HepG2 (cell line): ENCODE measurements around the gene C17orf58. TPM values are rescaled to one million over a fixed set of nuclear protein-coding genes. Genes with fewer than 3 reads are reported as not detected.

Experiments
- GABPA ChIP-seq, 2 experiments: IDR thresholded peaks; 2 replicates each; pipeline ENCODE4 v1.6.1; 2011 to 2016; ENCODE audit warnings: low read depth in 2 of 2, low read length in 1 of 2, missing biosample characterization in 1 of 2, missing genetic modification characterization in 1 of 2
- HMG20A ChIP-seq: IDR thresholded peaks from 2 replicates; pipeline ENCODE4 v1.6.1; 2016; ENCODE audit warnings: borderline replicate concordance
- NR1H2 ChIP-seq: sonication (generic); formaldehyde crosslinking; IDR thresholded peaks from 2 replicates; pipeline ENCODE4 v1.8.1; 2022; ENCODE audit warnings: low read depth, missing genetic modification reagents, borderline replicate concordance
- REPIN1 ChIP-seq: sonication (generic); formaldehyde crosslinking; IDR thresholded peaks from 2 replicates; pipeline ENCODE4 v1.8.0; 2022; ENCODE audit warnings: missing genetic modification reagents, low read depth, mild to moderate bottlenecking, borderline replicate concordance
- SALL2 ChIP-seq: sonication (generic); formaldehyde crosslinking; IDR thresholded peaks from 2 replicates; pipeline ENCODE4 v1.8.1; 2023; ENCODE audit warnings: mild to moderate bottlenecking, missing genetic modification reagents, inconsistent platforms
- SOX13 ChIP-seq, 3 experiments: fragments of 450-650 bp in 1 of 3; sonication (generic) in 1 of 3; formaldehyde crosslinking in 1 of 3; IDR thresholded peaks in 2 of 3; conservative IDR thresholded peaks in 1 of 3; 2 replicates each; pipeline versions ENCODE4 v1.5.0 to v1.6.1; 2016 to 2020; ENCODE audit warnings: antibody characterized with exemption in 1 of 3, mild to moderate bottlenecking in 1 of 3, missing compliant biosample characterization in 1 of 3, missing genetic modification reagents in 1 of 3, moderate library complexity in 1 of 3
- SPEN ChIP-seq: sonication (generic); formaldehyde crosslinking; IDR thresholded peaks from 2 replicates; pipeline ENCODE4 v1.5.1; 2020; ENCODE audit warnings: low read depth, mild to moderate bottlenecking, missing genetic modification reagents
- TBX2 ChIP-seq: sonication (generic); formaldehyde crosslinking; IDR thresholded peaks from 2 replicates; pipeline ENCODE4 v1.5.0; 2020; ENCODE audit warnings: missing genetic modification reagents, mild to moderate bottlenecking, borderline replicate concordance
- ZIK1 ChIP-seq: sonication (generic); formaldehyde crosslinking; IDR thresholded peaks from 2 replicates; pipeline ENCODE4 v1.5.0; 2020; ENCODE audit warnings: mild to moderate bottlenecking, low read depth, missing genetic modification reagents, borderline replicate concordance
- ZNF124 ChIP-seq: sonication (generic); formaldehyde crosslinking; IDR thresholded peaks from 2 replicates; pipeline ENCODE4 v1.4.0; 2020; ENCODE audit warnings: missing genetic modification reagents
- ZNF225 ChIP-seq: sonication (generic); formaldehyde crosslinking; IDR thresholded peaks from 2 replicates; pipeline ENCODE4 v1.4.0; 2020; ENCODE audit warnings: mild to moderate bottlenecking, missing genetic modification reagents
- ZNF672 ChIP-seq: sonication (generic); formaldehyde crosslinking; IDR thresholded peaks from 2 replicates; pipeline ENCODE4 v1.8.1; 2022; ENCODE audit warnings: missing genetic modification reagents
- ZNF891 ChIP-seq: sonication (generic); formaldehyde crosslinking; IDR thresholded peaks from 2 replicates; pipeline ENCODE4 v1.5.0; 2020; ENCODE audit warnings: mild to moderate bottlenecking, missing genetic modification reagents
- polyA plus RNA-seq, 8 experiments: library from polyadenylated mRNA; depleted of rRNA in 3 of 8; stranded (reverse) in 7 of 8; unstranded in 1 of 8; fragments of >200 nt; fragmentation: Illumina TruSeq in 4 of 8; extraction: Trizol in 4 of 8; gene quantifications; 2 replicates each; pipeline versions ENCODE4 v1.2.1 to v1.2.3, GENCODE V29; 2011 to 2016; ENCODE audit warnings: low read depth in 4 of 8, missing spikeins in 1 of 8, mixed read lengths in 1 of 8; ENCODE audit not compliant: insufficient read depth in 1 of 8
- total RNA-seq, 5 experiments: library from RNA; depleted of rRNA; stranded (reverse); fragments of >200 nt; fragmentation: Illumina TruSeq; extraction: Trizol; gene quantifications; 2 replicates each; pipeline ENCODE4 v1.2.3, GENCODE V29; 2016; ENCODE audit warnings: low read depth in 1 of 5
- TF ChIP-seq, protein P1 (sequence below): IDR thresholded peaks from 2 replicates; pipeline ENCODE4 v1.4.0; 2020; ENCODE audit warnings: mild to moderate bottlenecking, missing genetic modification reagents
- TF ChIP-seq, protein P2 (sequence below): sonication (generic); formaldehyde crosslinking; IDR thresholded peaks from 2 replicates; pipeline ENCODE4 v1.5.1; 2020; ENCODE audit warnings: mild to moderate bottlenecking, missing genetic modification reagents, moderate library complexity
- TF ChIP-seq, protein P3 (sequence below): fragments of 450-650 bp; IDR thresholded peaks from 2 replicates; pipeline ENCODE4 v1.6.1; 2017; ENCODE audit warnings: mild to moderate bottlenecking
- TF ChIP-seq, protein P4 (sequence below): sonication (generic); formaldehyde crosslinking; IDR thresholded peaks from 2 replicates; pipeline ENCODE4 v1.8.0; 2022; ENCODE audit warnings: missing genetic modification reagents, mild to moderate bottlenecking, borderline replicate concordance

Gene C17orf58
- total and polyA plus RNA-seq, 2 of the 13 experiments (the other 11 are each of a cell fraction or from before 2014, with no cell fraction given): 15.6 to 15.8 TPM

DNA sequence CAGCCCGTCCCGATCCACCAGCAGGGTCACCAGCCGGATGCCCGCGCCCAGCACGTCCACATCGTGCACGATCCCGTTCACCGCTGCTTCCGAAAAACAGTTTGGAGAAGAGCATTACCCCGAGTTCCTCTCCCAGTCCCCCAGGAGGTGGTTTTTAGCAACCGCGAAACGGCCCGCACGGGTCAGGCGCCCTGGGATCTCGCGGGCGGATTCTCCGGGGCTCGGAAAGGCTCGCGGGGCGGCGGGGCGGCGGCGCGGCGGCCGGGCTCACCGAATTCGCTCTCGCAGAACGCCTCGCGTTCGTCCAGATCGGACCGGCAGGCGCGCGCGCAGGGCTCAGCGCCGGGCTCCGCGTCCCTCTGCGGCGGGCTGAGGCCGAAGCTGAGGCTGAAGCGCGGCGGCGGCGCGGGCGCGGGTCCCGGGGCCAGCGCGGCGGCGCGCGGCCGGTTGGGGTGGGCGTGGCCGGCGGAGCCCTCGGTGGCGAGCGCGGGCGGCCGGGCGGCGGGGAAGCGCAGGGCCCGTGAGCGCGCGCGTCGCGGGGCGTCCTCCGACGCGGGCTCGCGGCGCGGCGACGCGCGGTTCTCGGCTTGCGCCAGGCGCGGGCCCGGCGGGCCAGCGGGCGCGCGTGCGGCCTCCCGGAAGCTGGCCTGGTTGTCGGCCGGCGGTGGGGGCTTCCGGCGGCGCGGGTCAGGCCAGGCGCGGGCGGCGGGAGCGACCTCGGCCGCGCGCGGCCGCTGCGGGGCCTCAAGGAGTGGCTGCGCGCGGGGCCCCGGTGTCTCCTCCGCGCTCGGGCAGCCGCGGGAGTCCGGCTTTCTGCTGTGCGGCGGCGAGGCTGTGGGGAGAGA lies 2.9 kb downstream of the C17orf58 start (continued):
- TF ChIP-seq, protein P1, sequence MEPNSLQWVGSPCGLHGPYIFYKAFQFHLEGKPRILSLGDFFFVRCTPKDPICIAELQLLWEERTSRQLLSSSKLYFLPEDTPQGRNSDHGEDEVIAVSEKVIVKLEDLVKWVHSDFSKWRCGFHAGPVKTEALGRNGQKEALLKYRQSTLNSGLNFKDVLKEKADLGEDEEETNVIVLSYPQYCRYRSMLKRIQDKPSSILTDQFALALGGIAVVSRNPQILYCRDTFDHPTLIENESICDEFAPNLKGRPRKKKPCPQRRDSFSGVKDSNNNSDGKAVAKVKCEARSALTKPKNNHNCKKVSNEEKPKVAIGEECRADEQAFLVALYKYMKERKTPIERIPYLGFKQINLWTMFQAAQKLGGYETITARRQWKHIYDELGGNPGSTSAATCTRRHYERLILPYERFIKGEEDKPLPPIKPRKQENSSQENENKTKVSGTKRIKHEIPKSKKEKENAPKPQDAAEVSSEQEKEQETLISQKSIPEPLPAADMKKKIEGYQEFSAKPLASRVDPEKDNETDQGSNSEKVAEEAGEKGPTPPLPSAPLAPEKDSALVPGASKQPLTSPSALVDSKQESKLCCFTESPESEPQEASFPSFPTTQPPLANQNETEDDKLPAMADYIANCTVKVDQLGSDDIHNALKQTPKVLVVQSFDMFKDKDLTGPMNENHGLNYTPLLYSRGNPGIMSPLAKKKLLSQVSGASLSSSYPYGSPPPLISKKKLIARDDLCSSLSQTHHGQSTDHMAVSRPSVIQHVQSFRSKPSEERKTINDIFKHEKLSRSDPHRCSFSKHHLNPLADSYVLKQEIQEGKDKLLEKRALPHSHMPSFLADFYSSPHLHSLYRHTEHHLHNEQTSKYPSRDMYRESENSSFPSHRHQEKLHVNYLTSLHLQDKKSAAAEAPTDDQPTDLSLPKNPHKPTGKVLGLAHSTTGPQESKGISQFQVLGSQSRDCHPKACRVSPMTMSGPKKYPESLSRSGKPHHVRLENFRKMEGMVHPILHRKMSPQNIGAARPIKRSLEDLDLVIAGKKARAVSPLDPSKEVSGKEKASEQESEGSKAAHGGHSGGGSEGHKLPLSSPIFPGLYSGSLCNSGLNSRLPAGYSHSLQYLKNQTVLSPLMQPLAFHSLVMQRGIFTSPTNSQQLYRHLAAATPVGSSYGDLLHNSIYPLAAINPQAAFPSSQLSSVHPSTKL (CRISPR knock-in tag): peak; percentile 63
- no peak for TF ChIP-seq ZNF124 (CRISPR knock-in tag)
- TF ChIP-seq SALL2 (CRISPR knock-in tag): no peak; the same call in none of the 2 replicates
- 0 out of 2 replicates have a peak, but pooled peaks have one; percentile 51 for TF ChIP-seq ZNF225 (CRISPR knock-in tag)
- TF ChIP-seq, protein P2, sequence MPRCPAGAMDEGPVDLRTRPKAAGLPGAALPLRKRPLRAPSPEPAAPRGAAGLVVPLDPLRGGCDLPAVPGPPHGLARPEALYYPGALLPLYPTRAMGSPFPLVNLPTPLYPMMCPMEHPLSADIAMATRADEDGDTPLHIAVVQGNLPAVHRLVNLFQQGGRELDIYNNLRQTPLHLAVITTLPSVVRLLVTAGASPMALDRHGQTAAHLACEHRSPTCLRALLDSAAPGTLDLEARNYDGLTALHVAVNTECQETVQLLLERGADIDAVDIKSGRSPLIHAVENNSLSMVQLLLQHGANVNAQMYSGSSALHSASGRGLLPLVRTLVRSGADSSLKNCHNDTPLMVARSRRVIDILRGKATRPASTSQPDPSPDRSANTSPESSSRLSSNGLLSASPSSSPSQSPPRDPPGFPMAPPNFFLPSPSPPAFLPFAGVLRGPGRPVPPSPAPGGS (CRISPR knock-in tag): peak; percentile 36
- peak; percentile 34; the same call in 1 of the 2 replicates for TF ChIP-seq HMG20A
- no peak; the same call in 1 of the 2 replicates for TF ChIP-seq SPEN (CRISPR knock-in tag)
- TF ChIP-seq SOX13 (IDR thresholded peaks at IDR 0.05): no peak
- no peak for TF ChIP-seq SOX13 (CRISPR knock-in tag; conservative IDR thresholded peaks at IDR 0.05 in 1 of 2, IDR thresholded peaks at IDR 0.05 in 1 of 2)
- TF ChIP-seq, protein P3, sequence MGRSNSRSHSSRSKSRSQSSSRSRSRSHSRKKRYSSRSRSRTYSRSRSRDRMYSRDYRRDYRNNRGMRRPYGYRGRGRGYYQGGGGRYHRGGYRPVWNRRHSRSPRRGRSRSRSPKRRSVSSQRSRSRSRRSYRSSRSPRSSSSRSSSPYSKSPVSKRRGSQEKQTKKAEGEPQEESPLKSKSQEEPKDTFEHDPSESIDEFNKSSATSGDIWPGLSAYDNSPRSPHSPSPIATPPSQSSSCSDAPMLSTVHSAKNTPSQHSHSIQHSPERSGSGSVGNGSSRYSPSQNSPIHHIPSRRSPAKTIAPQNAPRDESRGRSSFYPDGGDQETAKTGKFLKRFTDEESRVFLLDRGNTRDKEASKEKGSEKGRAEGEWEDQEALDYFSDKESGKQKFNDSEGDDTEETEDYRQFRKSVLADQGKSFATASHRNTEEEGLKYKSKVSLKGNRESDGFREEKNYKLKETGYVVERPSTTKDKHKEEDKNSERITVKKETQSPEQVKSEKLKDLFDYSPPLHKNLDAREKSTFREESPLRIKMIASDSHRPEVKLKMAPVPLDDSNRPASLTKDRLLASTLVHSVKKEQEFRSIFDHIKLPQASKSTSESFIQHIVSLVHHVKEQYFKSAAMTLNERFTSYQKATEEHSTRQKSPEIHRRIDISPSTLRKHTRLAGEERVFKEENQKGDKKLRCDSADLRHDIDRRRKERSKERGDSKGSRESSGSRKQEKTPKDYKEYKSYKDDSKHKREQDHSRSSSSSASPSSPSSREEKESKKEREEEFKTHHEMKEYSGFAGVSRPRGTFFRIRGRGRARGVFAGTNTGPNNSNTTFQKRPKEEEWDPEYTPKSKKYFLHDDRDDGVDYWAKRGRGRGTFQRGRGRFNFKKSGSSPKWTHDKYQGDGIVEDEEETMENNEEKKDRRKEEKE: no peak
- TF ChIP-seq ZNF672 (CRISPR knock-in tag): 0 out of 2 replicates have a peak, but pooled peaks have one; percentile 38
- TF ChIP-seq REPIN1 (CRISPR knock-in tag): no peak
- peak; percentile 83 for TF ChIP-seq GABPA (IDR thresholded peaks at IDR 0.05; ENCODE audit: low read depth, low read length)
- peak; percentile 23; the same call in 1 of the 2 replicates for TF ChIP-seq GABPA (CRISPR knock-in tag; IDR thresholded peaks at IDR 0.05; ENCODE audit: low read depth)
- TF ChIP-seq ZIK1 (CRISPR knock-in tag): peak; percentile 62; the same call in 1 of the 2 replicates
- no peak for TF ChIP-seq NR1H2 (CRISPR knock-in tag)
- peak; percentile 93 for TF ChIP-seq ZNF891 (CRISPR knock-in tag)
- TF ChIP-seq, protein P4, sequence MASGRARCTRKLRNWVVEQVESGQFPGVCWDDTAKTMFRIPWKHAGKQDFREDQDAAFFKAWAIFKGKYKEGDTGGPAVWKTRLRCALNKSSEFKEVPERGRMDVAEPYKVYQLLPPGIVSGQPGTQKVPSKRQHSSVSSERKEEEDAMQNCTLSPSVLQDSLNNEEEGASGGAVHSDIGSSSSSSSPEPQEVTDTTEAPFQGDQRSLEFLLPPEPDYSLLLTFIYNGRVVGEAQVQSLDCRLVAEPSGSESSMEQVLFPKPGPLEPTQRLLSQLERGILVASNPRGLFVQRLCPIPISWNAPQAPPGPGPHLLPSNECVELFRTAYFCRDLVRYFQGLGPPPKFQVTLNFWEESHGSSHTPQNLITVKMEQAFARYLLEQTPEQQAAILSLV (CRISPR knock-in tag): peak; percentile 57; the same call in 1 of the 2 replicates
- TF ChIP-seq TBX2 (CRISPR knock-in tag): 0 out of 2 replicates have a peak, but pooled peaks have one; percentile 44
